Ovary (tissue), 9 donors: ENCODE measurements around the gene PLXDC2. TPM values are rescaled to one million over a fixed set of nuclear protein-coding genes. Genes with fewer than 3 reads are reported as not detected.
A peak's percentile ranks its signal among the peaks of the same experiment; 100 is the strongest.

ENCODE experiments used
- DNase-seq, 5 donors: peaks; one replicate each; pipeline ENCODE4 v3.0.0-alpha.2; 2019 to 2020
- H3K27ac ChIP-seq, 2 donors: fragments of 200-600 bp; one replicate each; pipeline versions ENCODE4 v1.5.1 to v1.8.0; 2019 to 2022
- H3K27me3 ChIP-seq: fragments of 200-600 bp; one replicate; pipeline ENCODE4 v1.8.0; 2022
- H3K36me3 ChIP-seq: fragments of 200-600 bp; sonication (generic); one replicate; pipeline ENCODE4 v1.5.1; 2019
- H3K4me1 ChIP-seq: one replicate; pipeline ENCODE4 v1.8.1; 2013; ENCODE audit warnings: mild to moderate bottlenecking, moderate library complexity; ENCODE audit not compliant: insufficient read depth
- H3K4me3 ChIP-seq: fragments of 200-600 bp; sonication (generic); one replicate; pipeline ENCODE4 v1.5.1; 2017
- H3K9me3 ChIP-seq, 2 donors: fragments of 200-600 bp in 1 of 2; sonication (generic) in 1 of 2; one replicate each; pipeline versions ENCODE4 v1.5.1 to v1.8.1; 2013 to 2019; ENCODE audit warnings: mild to moderate bottlenecking in 1 of 2, moderate library complexity in 1 of 2
- CTCF ChIP-seq, 3 donors: fragments of 450-650 bp in 2 of 3; fragments of 200-600 bp in 1 of 3; IDR thresholded peaks; one replicate each; pipeline versions ENCODE4 v1.5.1 to v1.8.0; 2016 to 2022; ENCODE audit warnings: antibody characterized with exemption in 3 of 3, mild to moderate bottlenecking in 1 of 3
- EP300 ChIP-seq: sonication (generic); formaldehyde crosslinking; IDR thresholded peaks from one replicate; pipeline ENCODE4 v1.6.1; 2017; ENCODE audit warnings: antibody characterized with exemption
- POLR2A ChIP-seq: fragments of 450-650 bp; IDR thresholded peaks from one replicate; pipeline ENCODE4 v1.6.1; 2017; ENCODE audit warnings: antibody characterized with exemption, mild to moderate bottlenecking, moderate library complexity
- WGBS, 3 donors: extraction: QIAGEN DNeasy Blood & Tissue Kit in 1 of 3; methylation state at CpG; one replicate each; pipeline versions ENCODE4 v1.1.5 to v1.1.7; 2013 to 2017; 5-methylcytosine and 5-hydroxymethylcytosine counted together
- intact Hi-C, 4 donors: fragments of 100-400 bp; cut with DNase I; formaldehyde crosslinking; loops; one replicate each; pipeline versions ENCODE4 v1.11.0 to v1.15.1; 2022 to 2023
- polyA plus RNA-seq, 2 donors: library from polyadenylated mRNA; stranded (reverse); fragments of 200-250 nt in 1 of 2; fragments of 350-450 nt in 1 of 2; fragmentation: Illumina TruSeq in 1 of 2; extraction: RNeasy Lipid Tissue Mini Kit (QIAGEN cat#74804) in 1 of 2; gene quantifications; one replicate each; pipeline ENCODE4 v1.2.3, GENCODE V29; 2013 to 2014
- total RNA-seq, 7 donors: library from RNA; depleted of rRNA in 2 of 7; stranded (reverse); fragments of >200 nt in 2 of 7; fragmentation: NEBNext Ultra II Directional in 3 of 7; extraction: Animal tissue kit (Norgen Biotek cat#: 25700) in 3 of 7; gene quantifications; one replicate each; pipeline versions ENCODE4 v1.1.0 to v1.2.4, GENCODE V29; 2016 to 2023
- donor health status: DM: no; HTN: no; CAD: no; lungs with moderate emphysema.
- donor health status: DM: no; HTN: no; CAD: no.
- donor health status: Bipolar disorder and iron deficiency.
- donor health status: DM: yes; HTN: yes; CAD: no.
- donor health status: DM: no; HTN: no; CAD: no.
- donor health status: DM: yes; HTN: yes; CAD: no.

The PLXDC2 gene
- total and polyA plus RNA-seq, 9 donors, result 13.6 to 76.0 (median 38.0) TPM

- Histone ChIP-seq H3K9me3 (no peaks in the 10 kb centered on the region), H3K27ac (no peak overlapping the region), H3K36me3 (no peaks in the 10 kb centered on the region), H3K4me1 (no peaks in the 10 kb centered on the region), H3K4me3 (no peak overlapping the region), H3K27me3 (no peaks in the 10 kb centered on the region)
- no peak for TF ChIP-seq CTCF (IDR thresholded peaks at IDR 0.05)
- TF ChIP-seq EP300, result no peak
- TF ChIP-seq POLR2A, result no peak
- DNase-seq, result no peak
- WGBS, 3 donors, result 91 to 96% (median 95%) methylated on average over 4 of the region's 4 CpGs
- intact Hi-C loops, result no loop called here
Observed at GRCh38 chr10:19783721-19784120, 32.5 kb upstream of the PLXDC2 start.

GRCh38 chr10:19785366-19785765, 30.9 kb upstream of the PLXDC2 start:
- DNase-seq, result no peak
- TF ChIP-seq CTCF (IDR thresholded peaks at IDR 0.05) (no peak), POLR2A (no peak), EP300 (no peak)
- intact Hi-C loops, result no loop called here
- H3K4me3 ChIP-seq, result no peak overlapping the region
- no peaks in the 10 kb centered on the region for H3K4me1 ChIP-seq
- H3K36me3 ChIP-seq, result no peaks in the 10 kb centered on the region
- H3K27me3 ChIP-seq, result no peaks in the 10 kb centered on the region
- WGBS, 3 donors, result 77 to 82% (median 81%) methylated on average over 3 of the region's 3 CpGs
- H3K9me3 ChIP-seq, result no peaks in the 10 kb centered on the region
- H3K27ac ChIP-seq, result no peak overlapping the region

DNA sequence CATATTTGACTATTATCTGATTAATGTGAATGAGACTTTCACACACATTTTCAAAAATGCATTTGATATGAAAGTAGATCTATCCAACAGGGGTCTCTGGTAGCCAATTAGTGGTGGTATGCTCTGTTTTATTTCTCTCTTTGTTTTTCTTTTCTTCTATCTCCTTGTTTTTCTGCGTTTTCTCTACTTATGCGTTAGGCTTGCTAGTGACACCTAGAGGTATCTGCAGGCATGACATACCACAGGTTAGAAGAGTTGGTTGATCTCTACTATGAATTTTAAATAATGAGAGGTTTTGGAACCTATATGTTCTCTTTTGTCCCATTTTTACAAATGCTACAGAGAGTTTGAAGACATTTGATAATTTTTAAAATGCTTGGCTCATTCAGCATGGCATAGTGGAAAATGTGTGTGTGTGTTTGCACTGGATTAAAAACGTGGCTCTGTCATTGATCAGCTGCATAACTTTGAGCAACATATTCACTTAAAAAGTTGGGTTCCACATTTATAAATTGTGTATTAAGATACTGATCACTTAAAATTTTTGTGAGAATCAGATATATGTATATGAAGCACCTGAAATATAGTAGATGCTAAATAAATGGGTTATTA, 28.1 kb upstream of the PLXDC2 start:
- no peak for TF ChIP-seq POLR2A
- peak in 1 of 3 donors; percentile 25 for TF ChIP-seq CTCF (IDR thresholded peaks at IDR 0.05)
- no peak for TF ChIP-seq EP300
- no peaks in the 10 kb centered on the region for H3K4me1 ChIP-seq
- no peak overlapping the region for H3K4me3 ChIP-seq
- no peak overlapping the region for H3K27ac ChIP-seq
- no peaks in the 10 kb centered on the region for H3K27me3 ChIP-seq
- no peaks in the 10 kb centered on the region for H3K9me3 ChIP-seq
- WGBS, 3 donors, result 26 to 32% (median 27%) methylated on average over 3 of the region's 3 CpGs
- intact Hi-C loops, result no loop called here
- DNase-seq, result peak in 1 of 5 donors; percentile 23
- H3K36me3 ChIP-seq, result no peaks in the 10 kb centered on the region

- no peak overlapping the region for H3K4me3 ChIP-seq
- H3K27me3 ChIP-seq, result no peaks in the 10 kb centered on the region
- no peak for DNase-seq
- WGBS, 3 donors, result 32 to 42% (median 35%) methylated on average over 2 of the region's 2 CpGs
- intact Hi-C loops, result no loop called here
- H3K27ac ChIP-seq, result no peak overlapping the region
- TF ChIP-seq POLR2A, result no peak
- TF ChIP-seq CTCF (IDR thresholded peaks at IDR 0.05), result no peak
- TF ChIP-seq EP300, result no peak
- H3K4me1 ChIP-seq, result no peaks in the 10 kb centered on the region
- no peaks in the 10 kb centered on the region for H3K36me3 ChIP-seq
- H3K9me3 ChIP-seq, result no peaks in the 10 kb centered on the region
Observed at GRCh38 chr10:19788902-19789301, 27.3 kb upstream of the PLXDC2 start.
